ENCODE measurements around the gene ZNF600. TPM values are rescaled to one million over a fixed set of nuclear protein-coding genes. Genes with fewer than 3 reads are reported as not detected.
"Not testable (repeated sequence)": the region's sequence is repeated elsewhere in the genome, so short reads cannot be mapped to it uniquely, and the experiment has no call there.

Gene ZNF600
- total RNA-seq, 1 donor from 2014 or later: 13.0 TPM

GRCh38 chr19:52785506-52785905 is 1.1 kb downstream of the ZNF600 start:
- peaks cover 23% of the 10 kb centered on the region for H3K4me1 ChIP-seq
- H3K9me3 ChIP-seq: no peaks in the 10 kb centered on the region
- intact Hi-C loops (cut with DNase I): no loop called here
- no peak for DNase-seq (ENCODE audit: extremely low spot score in 2 of 2)
- H3K27ac ChIP-seq: no peak overlapping the region
- no peaks in the 10 kb centered on the region for H3K36me3 ChIP-seq
- H3K4me3 ChIP-seq: peak overlapping the region in 1 of 2 donors; percentile 64
- no peaks in the 10 kb centered on the region for H3K27me3 ChIP-seq
- TF ChIP-seq CTCF (IDR thresholded peaks at IDR 0.05) (no peak), POLR2A (IDR thresholded peaks at IDR 0.05) (no peak), POLR2AphosphoS5 (IDR thresholded peaks at IDR 0.05; ENCODE audit: insufficient read depth in 1 of 2, low read depth in 1 of 2) (no peak)

GRCh38 chr19:52782864-52783263 is 3.7 kb downstream of the ZNF600 start:
- H3K36me3 ChIP-seq; H3K9me3 ChIP-seq; intact Hi-C loops (cut with DNase I); H3K27me3 ChIP-seq; H3K27ac ChIP-seq; H3K4me3 ChIP-seq; DNase-seq (ENCODE audit: extremely low spot score in 2 of 2): not testable (repeated sequence)
- H3K4me1 ChIP-seq: peaks cover 23% of the 10 kb centered on the region

- H3K27ac ChIP-seq: no peak overlapping the region
- no peaks in the 10 kb centered on the region for H3K4me1 ChIP-seq
- peaks cover 0 to 28% of the 10 kb centered on the region in 2 donors for H3K36me3 ChIP-seq
- no peak overlapping the region for H3K4me3 ChIP-seq
- TF ChIP-seq POLR2A (IDR thresholded peaks at IDR 0.05) (no peak), CTCF (IDR thresholded peaks at IDR 0.05) (no peak)
- H3K9me3 ChIP-seq: no peaks in the 10 kb centered on the region
- intact Hi-C loops (cut with DNase I): no loop called here
- no peaks in the 10 kb centered on the region for H3K27me3 ChIP-seq
- no peak for DNase-seq (ENCODE audit: extremely low spot score in 2 of 2)
These were observed 7.8 kb downstream of the ZNF600 start for GRCh38 chr19:52778811-52779210.

GRCh38 chr19:52756447-52756846 is 30.1 kb downstream of the ZNF600 start:
- H3K36me3 ChIP-seq; H3K27ac ChIP-seq; H3K4me1 ChIP-seq; H3K4me3 ChIP-seq; intact Hi-C loops (cut with DNase I); H3K27me3 ChIP-seq; DNase-seq (ENCODE audit: extremely low spot score in 2 of 2); H3K9me3 ChIP-seq: not testable (repeated sequence)

GRCh38 chr19:52749780-52750179 is 36.8 kb downstream of the ZNF600 start:
- DNase-seq (ENCODE audit: extremely low spot score in 2 of 2): no peak
- Histone ChIP-seq H3K9me3 (no peaks in the 10 kb centered on the region), H3K36me3 (no peaks in the 10 kb centered on the region), H3K4me1 (no peaks in the 10 kb centered on the region), H3K4me3 (no peak overlapping the region), H3K27me3 (no peaks in the 10 kb centered on the region), H3K27ac (no peak overlapping the region)
- no peak for TF ChIP-seq CTCF (IDR thresholded peaks at IDR 0.05)
- no peak for TF ChIP-seq POLR2A (IDR thresholded peaks at IDR 0.05)
- no peak for TF ChIP-seq POLR2AphosphoS5 (IDR thresholded peaks at IDR 0.05; ENCODE audit: insufficient read depth in 1 of 2, low read depth in 1 of 2)
- intact Hi-C loops (cut with DNase I): loop anchor here (2.0 kb wide), 1 partner anchor 21 kb away; no protein-coding TSS in a partner anchor

- Histone ChIP-seq H3K27ac (no peak overlapping the region), H3K9me3 (no peaks in the 10 kb centered on the region), H3K4me3 (no peak overlapping the region), H3K36me3 (no peaks in the 10 kb centered on the region), H3K27me3 (no peaks in the 10 kb centered on the region), H3K4me1 (no peaks in the 10 kb centered on the region)
- intact Hi-C loops (cut with DNase I): no loop called here
- no peak for TF ChIP-seq POLR2AphosphoS5 (IDR thresholded peaks at IDR 0.05; ENCODE audit: insufficient read depth in 1 of 2, low read depth in 1 of 2)
- peak; percentile 25 to 41 (median 38) for TF ChIP-seq CTCF (IDR thresholded peaks at IDR 0.05)
- TF ChIP-seq POLR2A (IDR thresholded peaks at IDR 0.05): no peak
- DNase-seq (ENCODE audit: extremely low spot score in 2 of 2): no peak
These were observed 38.1 kb downstream of the ZNF600 start for GRCh38 chr19:52748336-52748950.

GRCh38 chr19:52745919-52746318 is 40.7 kb downstream of the ZNF600 start:
- H3K9me3 ChIP-seq; H3K4me1 ChIP-seq; H3K4me3 ChIP-seq; H3K27me3 ChIP-seq; intact Hi-C loops (cut with DNase I); DNase-seq (ENCODE audit: extremely low spot score in 2 of 2); H3K36me3 ChIP-seq; H3K27ac ChIP-seq: not testable (repeated sequence)
